ENCODE measurements around the gene SSNA1.

The SSNA1 gene

GRCh38 chr9:137222190-137223077 lies 34.0 kb downstream of the SSNA1 start, which contains the start of gene RNF208:
RNF208 (minus strand) TSS chr9:137222240; CDS start chr9:137221212, 1,028 bp downstream.
- DNase-seq, result peak; percentile 23

DNA sequence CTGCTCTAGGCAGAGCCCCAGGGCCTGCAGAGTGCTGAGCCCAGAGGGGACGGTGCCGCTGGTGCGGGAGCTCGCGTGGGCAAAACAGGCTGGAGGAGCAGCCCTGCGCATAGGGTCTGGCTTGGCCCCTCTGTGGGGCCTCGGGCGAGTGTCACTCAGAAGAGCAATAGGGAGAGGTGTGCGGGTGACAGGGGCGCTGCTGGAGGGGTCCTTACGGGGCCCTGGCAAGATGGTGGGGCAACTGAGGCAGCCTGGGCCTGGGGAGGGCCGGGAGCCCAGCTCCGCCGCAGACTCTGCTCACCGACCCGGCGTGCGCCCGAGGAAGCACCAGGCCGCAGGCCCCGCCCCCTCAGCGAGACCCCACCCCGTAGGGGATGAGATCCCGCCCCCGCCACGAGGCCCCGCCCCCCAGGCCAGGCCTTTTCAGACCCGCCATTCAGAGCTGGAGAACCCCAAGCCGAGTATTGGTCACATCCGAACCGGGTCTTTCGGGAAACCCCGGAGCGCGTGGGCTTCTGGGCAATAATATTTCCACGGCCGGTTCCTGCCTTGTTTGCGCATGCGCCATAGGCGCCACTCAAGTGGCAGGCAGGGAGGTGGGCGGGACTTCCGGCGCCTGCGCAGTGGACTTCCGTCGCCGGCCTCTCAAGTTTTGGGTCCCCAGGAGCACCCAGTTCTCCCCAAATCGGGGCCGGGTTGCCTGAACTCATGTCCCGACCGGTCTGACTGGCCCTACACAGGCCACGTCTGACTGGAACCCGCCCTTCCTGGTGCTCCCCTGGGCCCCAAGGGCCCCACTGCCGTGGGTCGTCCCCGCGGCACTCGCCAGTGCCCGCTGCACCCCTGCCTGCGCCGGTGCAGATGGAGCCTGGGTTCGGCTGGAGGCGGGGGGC lies 34.8 kb downstream of the SSNA1 start:
- DNase-seq, result peak; percentile 97

- no peak for DNase-seq
Observed at GRCh38 chr9:137224830-137225694, 36.6 kb downstream of the SSNA1 start, which contains the start of gene CYSRT1. CYSRT1 (plus strand) TSS chr9:137225174; CDS start chr9:137225622, 448 bp downstream.

DNA sequence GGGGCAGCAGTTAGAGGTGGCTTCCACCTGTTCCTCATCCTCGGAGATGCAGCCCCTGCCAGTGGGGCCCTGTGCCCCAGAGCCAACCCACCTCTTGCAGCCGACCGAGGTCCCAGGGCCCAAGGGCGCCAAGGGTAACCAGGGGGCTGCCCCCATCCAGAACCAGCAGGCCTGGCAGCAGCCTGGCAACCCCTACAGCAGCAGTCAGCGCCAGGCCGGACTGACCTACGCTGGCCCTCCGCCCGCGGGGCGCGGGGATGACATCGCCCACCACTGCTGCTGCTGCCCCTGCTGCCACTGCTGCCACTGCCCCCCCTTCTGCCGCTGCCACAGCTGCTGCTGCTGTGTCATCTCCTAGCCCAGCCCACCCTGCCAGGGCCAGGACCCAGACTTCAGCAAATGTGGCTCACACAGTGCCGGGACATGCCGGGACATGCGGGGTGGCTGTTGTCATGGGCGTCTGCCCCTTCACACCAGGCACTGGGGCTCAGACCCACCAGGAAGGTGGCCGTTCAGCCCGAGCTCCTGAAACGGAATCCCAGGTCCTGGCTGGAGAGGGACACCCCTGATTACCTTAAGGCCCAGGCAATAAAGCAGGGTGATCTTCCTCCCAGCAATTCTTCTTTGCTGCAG lies 37.3 kb downstream of the SSNA1 start:
- DNase-seq, result no peak

- no peak for DNase-seq
Observed at GRCh38 chr9:137226338-137227053, 38.0 kb downstream of the SSNA1 start.

GRCh38 chr9:137227054-137227852 lies 38.8 kb downstream of the SSNA1 start, which contains the start of gene RNF224:
RNF224 (plus strand) TSS chr9:137227502; CDS start chr9:137228336, 834 bp downstream.
- DNase-seq, result peak; percentile 63

DNA sequence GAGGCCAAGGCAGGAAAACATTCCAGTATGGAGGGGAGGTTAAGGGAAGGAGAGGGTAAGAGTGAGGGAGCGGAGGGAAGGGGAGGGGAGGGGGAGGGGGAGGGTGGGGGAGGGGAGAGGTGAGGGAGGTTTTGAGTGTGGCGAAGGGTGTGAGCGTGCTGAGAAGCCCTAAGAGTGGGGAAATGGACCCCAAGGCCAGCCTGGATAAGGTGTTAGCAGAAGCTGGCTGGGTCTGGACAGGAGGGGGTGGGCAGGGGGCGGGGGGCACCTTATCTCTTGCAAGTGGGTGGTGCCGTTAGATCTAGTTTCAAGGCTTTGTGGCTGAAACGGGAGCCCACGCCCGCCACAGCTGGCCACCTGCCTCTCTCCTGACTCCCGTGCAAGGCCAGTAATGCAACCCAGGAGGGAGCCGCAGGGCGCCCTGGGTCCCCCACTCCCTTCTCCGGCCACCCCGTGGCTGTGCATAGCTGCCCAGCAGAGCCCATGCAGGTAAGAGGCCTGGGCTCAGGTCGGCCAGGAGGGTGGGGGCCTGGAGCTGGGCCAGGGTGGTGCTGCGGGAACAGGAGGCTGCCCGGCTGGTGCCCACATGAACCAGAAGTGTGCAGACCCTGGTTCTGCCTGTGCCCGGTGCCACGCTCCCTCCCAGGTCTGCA lies 39.5 kb downstream of the SSNA1 start:
- no peak for DNase-seq

DNA sequence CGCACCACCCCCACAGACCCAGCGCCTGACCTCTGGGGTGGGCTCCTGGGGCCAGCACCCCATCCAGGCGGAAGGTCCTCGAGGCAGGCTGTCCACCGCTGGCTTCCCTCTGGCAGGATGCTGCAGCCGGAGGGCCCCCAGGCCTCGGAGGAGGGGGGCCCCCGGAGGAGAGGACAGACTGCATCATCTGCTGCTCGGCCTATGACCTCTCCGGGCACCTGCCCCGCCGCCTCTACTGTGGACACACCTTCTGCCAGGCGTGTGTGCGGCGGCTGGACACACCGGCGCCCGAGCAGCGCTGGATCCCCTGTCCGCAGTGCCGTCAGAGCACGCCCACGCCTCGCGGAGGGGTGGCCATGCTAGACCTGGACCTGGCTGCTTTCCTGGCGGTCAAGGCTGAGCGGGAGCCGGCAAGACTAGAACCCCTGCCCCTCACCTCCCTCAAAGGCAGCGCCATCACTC lies 40.1 kb downstream of the SSNA1 start:
- no peak for DNase-seq

- DNase-seq, result no peak
Observed at GRCh38 chr9:137228968-137229896, 40.8 kb downstream of the SSNA1 start.

DNA sequence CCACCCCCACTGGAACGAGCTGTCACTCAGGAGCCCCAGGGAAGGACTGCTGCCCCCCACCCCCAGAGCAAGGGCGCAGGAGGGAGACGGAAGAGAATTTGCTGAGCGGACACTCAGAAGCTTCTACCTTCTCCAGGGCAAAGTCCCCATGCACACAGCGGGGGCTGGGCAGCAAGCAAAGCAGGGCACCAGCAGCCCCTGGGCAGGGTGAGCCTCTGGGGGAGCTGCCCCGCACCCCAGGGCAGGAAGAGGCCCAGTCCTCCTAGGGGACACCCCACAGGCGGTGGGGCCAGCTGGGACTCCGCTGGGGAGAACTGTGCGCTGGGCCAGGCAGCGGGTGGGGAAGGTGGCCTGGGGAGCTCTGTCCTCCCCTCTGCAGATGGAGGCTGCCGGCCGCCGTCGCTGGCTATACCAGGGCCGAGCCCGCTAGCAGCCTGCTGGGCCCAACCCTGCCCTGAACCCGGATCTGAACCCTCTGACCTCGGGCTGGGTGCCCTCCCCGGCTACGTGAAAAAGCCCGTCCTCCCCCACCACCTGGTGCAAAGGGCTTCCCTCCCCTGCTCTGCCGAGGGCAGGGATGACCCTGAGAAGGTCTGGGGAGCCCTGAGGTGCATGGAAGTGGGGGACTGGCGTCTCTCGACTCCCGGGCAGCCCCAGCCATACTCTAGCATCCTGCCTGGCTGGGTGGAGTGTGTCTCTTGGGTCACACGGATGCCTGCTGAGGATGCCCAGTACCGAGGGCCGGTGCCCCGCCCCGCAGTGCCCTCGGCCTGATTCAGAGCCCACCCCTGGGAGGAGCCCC lies 41.6 kb downstream of the SSNA1 start:
- DNase-seq, result no peak

- DNase-seq, result no peak
Observed at GRCh38 chr9:137230705-137231371, 42.4 kb downstream of the SSNA1 start, which contains the start of gene SLC34A3. SLC34A3 (plus strand) TSS chr9:137230901; CDS start chr9:137231703, 802 bp downstream.

GRCh38 chr9:137231372-137232039 lies 43.0 kb downstream of the SSNA1 start:
- no peak for DNase-seq

- no peak for DNase-seq
Observed at GRCh38 chr9:137232101-137232500, 43.6 kb downstream of the SSNA1 start.

DNA sequence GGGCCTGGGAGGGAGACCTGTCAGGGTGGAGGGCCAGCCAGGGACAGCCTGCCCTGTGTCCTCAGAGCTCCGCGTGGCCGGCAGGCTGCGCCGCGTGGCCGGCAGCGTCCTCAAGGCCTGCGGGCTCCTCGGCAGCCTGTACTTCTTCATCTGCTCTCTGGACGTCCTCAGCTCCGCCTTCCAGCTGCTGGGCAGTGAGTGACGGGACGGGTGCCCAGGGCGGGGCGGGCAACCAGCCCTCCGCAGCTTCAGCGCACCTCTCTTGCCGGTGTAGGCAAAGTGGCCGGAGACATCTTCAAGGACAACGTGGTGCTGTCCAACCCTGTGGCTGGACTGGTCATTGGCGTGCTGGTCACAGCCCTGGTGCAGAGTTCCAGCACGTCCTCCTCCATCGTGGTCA lies 44.0 kb downstream of the SSNA1 start:
- DNase-seq, result no peak

DNA sequence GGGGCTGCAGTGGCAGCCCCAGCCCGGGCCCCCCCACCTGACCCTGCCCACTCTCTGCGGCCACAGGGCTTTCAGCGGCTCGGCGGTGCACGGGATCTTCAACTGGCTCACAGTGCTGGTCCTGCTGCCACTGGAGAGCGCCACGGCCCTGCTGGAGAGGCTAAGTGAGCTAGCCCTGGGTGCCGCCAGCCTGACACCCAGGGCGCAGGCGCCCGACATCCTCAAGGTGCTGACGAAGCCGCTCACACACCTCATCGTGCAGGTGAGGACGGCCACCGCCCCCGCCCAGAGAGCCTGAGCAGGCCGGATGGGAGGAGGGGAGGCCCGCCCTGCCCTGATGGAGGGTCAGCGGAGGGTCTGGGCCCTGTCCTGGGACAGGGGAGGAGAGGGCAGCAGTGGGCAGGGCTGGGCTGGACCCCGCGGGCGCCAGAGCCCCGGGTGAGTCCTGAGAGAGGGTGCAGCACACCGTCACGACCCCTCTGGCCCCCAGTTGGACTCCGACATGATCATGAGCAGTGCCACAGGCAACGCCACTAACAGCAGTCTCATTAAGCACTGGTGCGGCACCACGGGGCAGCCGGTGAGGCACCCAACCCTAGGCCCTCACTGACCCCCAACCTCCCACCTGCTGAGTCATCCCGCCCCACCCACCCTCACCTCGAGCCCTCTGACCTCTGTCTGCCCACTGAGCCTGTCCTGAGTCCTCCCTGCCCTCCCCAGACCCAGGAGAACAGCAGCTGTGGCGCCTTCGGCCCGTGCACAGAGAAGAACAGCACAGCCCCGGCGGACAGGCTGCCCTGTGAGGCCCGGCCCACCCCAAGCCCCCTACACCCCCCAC lies 44.9 kb downstream of the SSNA1 start:
- no peak for DNase-seq
